Transverse colon (tissue), 4 donors: ENCODE data around the gene IL1RN.

Experiments used
- CTCF ChIP-seq, 5 experiments: fragments of 200-600 bp in 3 of 5; fragments of 450-650 bp in 2 of 5; sonication (generic) in 3 of 5; IDR thresholded peaks; 1 replicate in 2 of 5; 2 replicates in 3 of 5; pipeline ENCODE4 v1.5.1; 2016 to 2017; ENCODE audit warnings: antibody characterized with exemption in 5 of 5, inconsistent platforms in 3 of 5, mild to moderate bottlenecking in 2 of 5, moderate library complexity in 1 of 5
- POLR2AphosphoS5 ChIP-seq, 3 donors: sonication (generic); formaldehyde crosslinking; IDR thresholded peaks; one replicate each; pipeline ENCODE4 v1.6.1; 2016; ENCODE audit warnings: antibody characterized with exemption in 3 of 3

GRCh38 chr2:113178891-113179290, 51.5 kb downstream of the IL1RN start:
- TF ChIP-seq CTCF (IDR thresholded peaks at IDR 0.05) (no peak), POLR2AphosphoS5 (IDR thresholded peaks at IDR 0.05) (no peak)
